ENCODE data around the gene MTMR4.
"Not testable (repeated sequence)": the region's sequence is repeated elsewhere in the genome, so short reads cannot be mapped to it uniquely, and the experiment has no call there.

Gene MTMR4

GRCh38 chr17:58513965-58514769 is at the start of gene MTMR4:
MTMR4 (minus strand) TSS chr17:58514638; CDS start chr17:58514407, 231 bp downstream.
- peak; percentile 82 for DNase-seq

- no peak for DNase-seq
These were observed 46.1 kb upstream of the MTMR4 start for GRCh38 chr17:58560511-58560910.

GRCh38 chr17:58557981-58558380 is 43.5 kb upstream of the MTMR4 start:
- DNase-seq, result no peak

- DNase-seq, result no peak
These were observed 42.4 kb upstream of the MTMR4 start for GRCh38 chr17:58556833-58557250.

GRCh38 chr17:58555109-58555508 is 40.7 kb upstream of the MTMR4 start:
- DNase-seq, result not testable (repeated sequence)

GRCh38 chr17:58541249-58541648 is 26.8 kb upstream of the MTMR4 start:
- DNase-seq, result no peak

GRCh38 chr17:58539698-58540097 is 25.3 kb upstream of the MTMR4 start:
- no peak for DNase-seq

- no peak for DNase-seq
These were observed 24.5 kb upstream of the MTMR4 start for GRCh38 chr17:58538811-58539409.

GRCh38 chr17:58537266-58537665 is 22.8 kb upstream of the MTMR4 start:
- no peak for DNase-seq

GRCh38 chr17:58536542-58536941 is 22.1 kb upstream of the MTMR4 start:
- no peak for DNase-seq

- peak; percentile 75 for DNase-seq
These were observed 21.0 kb upstream of the MTMR4 start for GRCh38 chr17:58535431-58535830.

GRCh38 chr17:58534901-58535421 is 20.5 kb upstream of the MTMR4 start:
- DNase-seq, result peak; percentile 78

GRCh38 chr17:58534331-58534730 is 19.9 kb upstream of the MTMR4 start:
- DNase-seq, result no peak

GRCh38 chr17:58533616-58534188 is 19.3 kb upstream of the MTMR4 start:
- DNase-seq, result no peak

- DNase-seq, result no peak
These were observed 18.1 kb upstream of the MTMR4 start for GRCh38 chr17:58532555-58532951.

- peak; percentile 54 for DNase-seq
These were observed 17.5 kb upstream of the MTMR4 start for GRCh38 chr17:58531661-58532554.

- DNase-seq, result no peak
These were observed 16.7 kb upstream of the MTMR4 start for GRCh38 chr17:58531122-58531521.

GRCh38 chr17:58530655-58531054 is 16.2 kb upstream of the MTMR4 start:
- DNase-seq, result no peak

GRCh38 chr17:58529275-58529674 is 14.8 kb upstream of the MTMR4 start:
- DNase-seq, result no peak

GRCh38 chr17:58528443-58528842 is 14.0 kb upstream of the MTMR4 start:
- DNase-seq, result no peak

GRCh38 chr17:58527949-58528348 is 13.5 kb upstream of the MTMR4 start:
- peak; percentile 49 for DNase-seq

GRCh38 chr17:58527306-58527705 is 12.9 kb upstream of the MTMR4 start:
- peak; percentile 15 for DNase-seq

- peak; percentile 91 for DNase-seq
These were observed 10.8 kb upstream of the MTMR4 start for GRCh38 chr17:58525239-58525638.
